ENCODE measurements around the gene PLCH2. TPM values are rescaled to one million over a fixed set of nuclear protein-coding genes. Genes with fewer than 3 reads are reported as not detected.

PLCH2 gene
- total RNA-seq, 2 experiments from 2014 or later = 1.2 to 1.4 TPM

- no peak for DNase-seq
- H3K4me1 Mint-ChIP-seq = peaks cover 24% of the 10 kb centered on the region
- H3K4me3 Mint-ChIP-seq = no peak overlapping the region
- no peaks in the 10 kb centered on the region for H3K9me3 Mint-ChIP-seq
- H3K27ac Mint-ChIP-seq = no peak overlapping the region
- H3K36me3 Mint-ChIP-seq = peaks cover 2% of the 10 kb centered on the region
- H3K27me3 Mint-ChIP-seq = no peaks in the 10 kb centered on the region
Observed at GRCh38 chr1:2493218-2493617, 17.1 kb downstream of the PLCH2 start.

- H3K4me1 Mint-ChIP-seq = peaks cover 24% of the 10 kb centered on the region
- H3K27me3 Mint-ChIP-seq = no peaks in the 10 kb centered on the region
- H3K27ac Mint-ChIP-seq = peak overlapping the region; percentile 63
- DNase-seq = no peak
- H3K4me3 Mint-ChIP-seq = no peak overlapping the region
- peaks cover 1% of the 10 kb centered on the region for H3K36me3 Mint-ChIP-seq
- no peaks in the 10 kb centered on the region for H3K9me3 Mint-ChIP-seq
Observed at GRCh38 chr1:2493691-2494322, 17.7 kb downstream of the PLCH2 start.

- H3K27ac Mint-ChIP-seq = peak overlapping the region; percentile 63
Observed at GRCh38 chr1:2494323-2494693, 18.2 kb downstream of the PLCH2 start.

GRCh38 chr1:2495026-2495425 is 18.9 kb downstream of the PLCH2 start:
- peaks cover 29% of the 10 kb centered on the region for H3K4me1 Mint-ChIP-seq
- no peaks in the 10 kb centered on the region for H3K36me3 Mint-ChIP-seq
- no peaks in the 10 kb centered on the region for H3K9me3 Mint-ChIP-seq
- no peak overlapping the region for H3K4me3 Mint-ChIP-seq
- H3K27ac Mint-ChIP-seq = no peak overlapping the region
- no peaks in the 10 kb centered on the region for H3K27me3 Mint-ChIP-seq
- no peak for DNase-seq

More at GRCh38 chr1:2494323-2494693, 18.2 kb downstream of the PLCH2 start:
- no peak for DNase-seq
- Mint-ChIP-seq H3K36me3 (no peaks in the 10 kb centered on the region), H3K4me1 (peaks cover 27% of the 10 kb centered on the region), H3K4me3 (no peak overlapping the region), H3K27me3 (no peaks in the 10 kb centered on the region), H3K9me3 (no peaks in the 10 kb centered on the region)

GRCh38 chr1:2495546-2495945 is 19.5 kb downstream of the PLCH2 start:
- DNase-seq = no peak
- Mint-ChIP-seq H3K27ac (no peak overlapping the region), H3K4me1 (peaks cover 34% of the 10 kb centered on the region), H3K9me3 (no peaks in the 10 kb centered on the region), H3K4me3 (no peak overlapping the region), H3K27me3 (no peaks in the 10 kb centered on the region), H3K36me3 (no peaks in the 10 kb centered on the region)

GRCh38 chr1:2496087-2496622 is 20.1 kb downstream of the PLCH2 start:
- peak; percentile 26 for DNase-seq
- no peaks in the 10 kb centered on the region for H3K36me3 Mint-ChIP-seq
- no peak overlapping the region for H3K4me3 Mint-ChIP-seq
- no peaks in the 10 kb centered on the region for H3K9me3 Mint-ChIP-seq
- peak overlapping the region; percentile 65 for H3K27ac Mint-ChIP-seq
- peaks cover 34% of the 10 kb centered on the region for H3K4me1 Mint-ChIP-seq
- H3K27me3 Mint-ChIP-seq = no peaks in the 10 kb centered on the region

GRCh38 chr1:2496746-2497145 is 20.7 kb downstream of the PLCH2 start:
- no peak for DNase-seq
- Mint-ChIP-seq H3K9me3 (no peaks in the 10 kb centered on the region), H3K27me3 (no peaks in the 10 kb centered on the region), H3K4me1 (peaks cover 34% of the 10 kb centered on the region), H3K27ac (no peak overlapping the region), H3K36me3 (no peaks in the 10 kb centered on the region), H3K4me3 (no peak overlapping the region)

GRCh38 chr1:2497891-2498290 is 21.8 kb downstream of the PLCH2 start:
- H3K27ac Mint-ChIP-seq = no peak overlapping the region
- no peak for DNase-seq
- H3K4me1 Mint-ChIP-seq = peaks cover 33% of the 10 kb centered on the region
- no peaks in the 10 kb centered on the region for H3K9me3 Mint-ChIP-seq
- no peaks in the 10 kb centered on the region for H3K27me3 Mint-ChIP-seq
- H3K36me3 Mint-ChIP-seq = no peaks in the 10 kb centered on the region
- H3K4me3 Mint-ChIP-seq = no peak overlapping the region

- Mint-ChIP-seq H3K36me3 (no peaks in the 10 kb centered on the region), H3K27me3 (no peaks in the 10 kb centered on the region), H3K4me3 (no peak overlapping the region), H3K4me1 (peaks cover 26% of the 10 kb centered on the region), H3K9me3 (no peaks in the 10 kb centered on the region), H3K27ac (no peak overlapping the region)
- DNase-seq = no peak
Observed at GRCh38 chr1:2498648-2499047, 22.6 kb downstream of the PLCH2 start.

GRCh38 chr1:2499260-2499659 is 23.2 kb downstream of the PLCH2 start:
- Mint-ChIP-seq H3K27ac (no peak overlapping the region), H3K4me3 (no peak overlapping the region)

GRCh38 chr1:2499986-2500596 is 24.0 kb downstream of the PLCH2 start:
- Mint-ChIP-seq H3K9me3 (no peaks in the 10 kb centered on the region), H3K36me3 (no peaks in the 10 kb centered on the region), H3K4me1 (peaks cover 17% of the 10 kb centered on the region), H3K27me3 (no peaks in the 10 kb centered on the region), H3K27ac (peak overlapping the region; percentile 74), H3K4me3 (no peak overlapping the region)
- DNase-seq = no peak

More at GRCh38 chr1:2499260-2499659, 23.2 kb downstream of the PLCH2 start:
- Mint-ChIP-seq H3K27me3 (no peaks in the 10 kb centered on the region), H3K9me3 (no peaks in the 10 kb centered on the region), H3K4me1 (peaks cover 20% of the 10 kb centered on the region), H3K36me3 (no peaks in the 10 kb centered on the region)
- DNase-seq = no peak

GRCh38 chr1:2501041-2501819 is 25.1 kb downstream of the PLCH2 start:
- Mint-ChIP-seq H3K27ac (no peak overlapping the region), H3K9me3 (no peaks in the 10 kb centered on the region), H3K36me3 (no peaks in the 10 kb centered on the region), H3K4me1 (peaks cover 11% of the 10 kb centered on the region), H3K4me3 (no peak overlapping the region), H3K27me3 (no peaks in the 10 kb centered on the region)
- no peak for DNase-seq

- H3K27me3 Mint-ChIP-seq = no peaks in the 10 kb centered on the region
- H3K9me3 Mint-ChIP-seq = no peaks in the 10 kb centered on the region
- no peak for DNase-seq
- no peaks in the 10 kb centered on the region for H3K36me3 Mint-ChIP-seq
- H3K4me3 Mint-ChIP-seq = no peak overlapping the region
- no peak overlapping the region for H3K27ac Mint-ChIP-seq
- peaks cover 11% of the 10 kb centered on the region for H3K4me1 Mint-ChIP-seq
Observed at GRCh38 chr1:2501820-2502119, 25.7 kb downstream of the PLCH2 start.

- Mint-ChIP-seq H3K36me3 (no peaks in the 10 kb centered on the region), H3K4me3 (no peak overlapping the region), H3K9me3 (no peaks in the 10 kb centered on the region), H3K27ac (no peak overlapping the region), H3K4me1 (peaks cover 11% of the 10 kb centered on the region), H3K27me3 (no peaks in the 10 kb centered on the region)
- DNase-seq = no peak
Observed at GRCh38 chr1:2502210-2502609, 26.1 kb downstream of the PLCH2 start.

GRCh38 chr1:2502661-2503553 is 26.8 kb downstream of the PLCH2 start:
- Mint-ChIP-seq H3K4me3 (no peak overlapping the region), H3K27me3 (no peaks in the 10 kb centered on the region), H3K27ac (no peak overlapping the region), H3K9me3 (no peaks in the 10 kb centered on the region), H3K36me3 (no peaks in the 10 kb centered on the region), H3K4me1 (peaks cover 11% of the 10 kb centered on the region)
- no peak for DNase-seq

Measured in activated naive CD8-positive, alpha-beta T cell treated with anti-CD3 and anti-CD28 coated beads for 36 hours (primary cell).